Gastrocnemius medialis (tissue), 4 donors: ENCODE results near the gene NACAD. TPM values are rescaled to one million over a fixed set of nuclear protein-coding genes. Genes with fewer than 3 reads are reported as not detected.

ENCODE experiments used
- ATAC-seq, 2 donors: fragments of 150-250 bp; one replicate each; pipeline ENCODE4 v1.9.1; 2016
- DNase-seq, 2 donors: peaks; one replicate each; pipeline ENCODE4 v3.0.0-alpha.2; 2019
- H3K27ac ChIP-seq, 4 donors: fragments of 200-600 bp; sonication (generic); 1 replicate in 1 of 4; 2 replicates in 3 of 4; pipeline ENCODE4 v1.5.1; 2016 to 2018; ENCODE audit warnings: mild to moderate bottlenecking in 2 of 4, moderate library complexity in 1 of 4
- H3K27me3 ChIP-seq, 3 donors: fragments of 200-600 bp; sonication (generic) in 2 of 3; 1 replicate in 1 of 3; 2 replicates in 2 of 3; pipeline versions ENCODE4 v1.5.1 to v1.6.0; 2016 to 2019; ENCODE audit warnings: mild to moderate bottlenecking in 1 of 3, moderate library complexity in 1 of 3
- H3K36me3 ChIP-seq, 2 donors: fragments of 200-600 bp; sonication (generic) in 1 of 2; one replicate each; pipeline ENCODE4 v1.5.1; 2017 to 2018
- H3K4me1 ChIP-seq, 2 donors: fragments of 200-600 bp; sonication (generic) in 1 of 2; one replicate each; pipeline ENCODE4 v1.5.1; 2016 to 2017; ENCODE audit warnings: mild to moderate bottlenecking in 2 of 2
- H3K4me3 ChIP-seq, 4 donors: fragments of 200-600 bp; sonication (generic) in 3 of 4; 1 replicate in 1 of 4; 2 replicates in 3 of 4; pipeline ENCODE4 v1.5.1; 2016 to 2019; ENCODE audit warnings: mild to moderate bottlenecking in 2 of 4
- H3K9me3 ChIP-seq, 3 donors: fragments of 200-600 bp; sonication (generic) in 2 of 3; 1 replicate in 1 of 3; 2 replicates in 2 of 3; pipeline ENCODE4 v1.5.1; 2016 to 2019
- POLR2A ChIP-seq, 2 donors: fragments of 450-650 bp; IDR thresholded peaks; one replicate each; pipeline ENCODE4 v1.6.1; 2017; ENCODE audit warnings: antibody characterized with exemption in 2 of 2, mild to moderate bottlenecking in 2 of 2, moderate library complexity in 2 of 2
- in situ Hi-C, 4 donors: fragments of 200-750 bp; cut with MboI; loops; one replicate each; pipeline versions ENCODE4 v1.15.0 to v1.8.0; 2017; ENCODE audit warnings: low sequenced_read_pairs in 4 of 4
- intact Hi-C: fragments of 100-400 bp; cut with DNase I; formaldehyde crosslinking; loops from one replicate; pipeline ENCODE4 v1.15.1; 2023; ENCODE audit warnings: low total_unique reads
- total RNA-seq, 4 donors: library from RNA; depleted of rRNA; stranded (reverse); fragments of >200 nt; gene quantifications; one replicate each; pipeline versions ENCODE4 v1.1.0 to v1.2.3, GENCODE V29; 2016
- TF ChIP-seq, protein P1 (sequence below), 5 experiments: fragments of 450-650 bp in 3 of 5; fragments of 200-600 bp in 2 of 5; sonication (generic) in 2 of 5; IDR thresholded peaks in 4 of 5; conservative IDR thresholded peaks in 1 of 5; 1 replicate in 4 of 5; 2 replicates in 1 of 5; pipeline ENCODE4 v1.5.1; 2016 to 2019; ENCODE audit warnings: antibody characterized with exemption in 5 of 5, mild to moderate bottlenecking in 3 of 5, moderate library complexity in 3 of 5

NACAD gene
- total RNA-seq, 4 donors from 2014 or later, result 0.46 to 1.5 (median 1.1) TPM

DNA sequence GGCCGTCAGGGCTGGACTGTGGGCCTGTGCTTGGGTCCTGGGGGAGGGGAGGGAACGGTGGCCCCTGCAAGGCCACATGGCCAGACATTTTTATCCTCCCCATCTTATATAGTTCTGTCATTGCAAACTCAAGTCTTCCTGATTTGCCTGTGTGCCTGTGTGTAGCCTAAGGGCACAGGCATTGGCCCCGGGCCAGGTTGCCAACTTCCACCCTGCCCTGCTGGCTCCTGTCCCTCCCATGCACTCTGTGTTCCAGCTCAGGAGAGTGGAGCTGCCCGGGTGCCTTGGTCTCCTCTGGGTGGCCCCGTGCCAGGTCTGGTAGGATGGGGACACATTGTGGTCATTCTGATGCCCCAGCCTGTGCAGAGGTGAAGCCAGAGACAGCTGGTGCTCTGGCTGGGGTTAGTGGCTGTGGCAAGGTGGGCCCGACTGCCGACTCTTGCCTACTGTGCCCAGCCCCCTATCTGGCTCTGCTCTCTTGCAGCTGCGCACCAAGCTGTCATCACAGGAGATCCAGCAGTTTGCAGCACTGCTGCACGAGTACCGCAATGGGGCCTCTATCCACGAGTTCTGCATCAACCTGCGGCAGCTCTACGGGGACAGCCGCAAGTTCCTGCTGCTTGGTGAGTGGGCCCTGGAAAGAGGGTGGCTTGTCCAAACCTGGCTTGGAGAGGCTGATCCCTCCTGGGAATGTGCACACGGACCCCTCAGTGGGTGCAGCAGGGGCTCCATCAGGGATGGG is 14.8 kb downstream of the NACAD start:
- Histone ChIP-seq H3K27me3 (no peaks in the 10 kb centered on the region), H3K27ac (no peak overlapping the region), H3K9me3 (no peaks in the 10 kb centered on the region), H3K36me3 (peaks cover 0 to 73% of the 10 kb centered on the region in 2 donors), H3K4me1 (no peaks in the 10 kb centered on the region), H3K4me3 (no peak overlapping the region)
- in situ Hi-C loops (no loop called here), intact Hi-C loops (no loop called here)
- DNase-seq (no peak), ATAC-seq (no peak)
- TF ChIP-seq, protein P1, sequence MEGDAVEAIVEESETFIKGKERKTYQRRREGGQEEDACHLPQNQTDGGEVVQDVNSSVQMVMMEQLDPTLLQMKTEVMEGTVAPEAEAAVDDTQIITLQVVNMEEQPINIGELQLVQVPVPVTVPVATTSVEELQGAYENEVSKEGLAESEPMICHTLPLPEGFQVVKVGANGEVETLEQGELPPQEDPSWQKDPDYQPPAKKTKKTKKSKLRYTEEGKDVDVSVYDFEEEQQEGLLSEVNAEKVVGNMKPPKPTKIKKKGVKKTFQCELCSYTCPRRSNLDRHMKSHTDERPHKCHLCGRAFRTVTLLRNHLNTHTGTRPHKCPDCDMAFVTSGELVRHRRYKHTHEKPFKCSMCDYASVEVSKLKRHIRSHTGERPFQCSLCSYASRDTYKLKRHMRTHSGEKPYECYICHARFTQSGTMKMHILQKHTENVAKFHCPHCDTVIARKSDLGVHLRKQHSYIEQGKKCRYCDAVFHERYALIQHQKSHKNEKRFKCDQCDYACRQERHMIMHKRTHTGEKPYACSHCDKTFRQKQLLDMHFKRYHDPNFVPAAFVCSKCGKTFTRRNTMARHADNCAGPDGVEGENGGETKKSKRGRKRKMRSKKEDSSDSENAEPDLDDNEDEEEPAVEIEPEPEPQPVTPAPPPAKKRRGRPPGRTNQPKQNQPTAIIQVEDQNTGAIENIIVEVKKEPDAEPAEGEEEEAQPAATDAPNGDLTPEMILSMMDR (IDR thresholded peaks at IDR 0.05 in 4 of 5, conservative IDR thresholded peaks at IDR 0.05 in 1 of 5), result no peak
- no peak for TF ChIP-seq POLR2A (IDR thresholded peaks at IDR 0.05)

DNA sequence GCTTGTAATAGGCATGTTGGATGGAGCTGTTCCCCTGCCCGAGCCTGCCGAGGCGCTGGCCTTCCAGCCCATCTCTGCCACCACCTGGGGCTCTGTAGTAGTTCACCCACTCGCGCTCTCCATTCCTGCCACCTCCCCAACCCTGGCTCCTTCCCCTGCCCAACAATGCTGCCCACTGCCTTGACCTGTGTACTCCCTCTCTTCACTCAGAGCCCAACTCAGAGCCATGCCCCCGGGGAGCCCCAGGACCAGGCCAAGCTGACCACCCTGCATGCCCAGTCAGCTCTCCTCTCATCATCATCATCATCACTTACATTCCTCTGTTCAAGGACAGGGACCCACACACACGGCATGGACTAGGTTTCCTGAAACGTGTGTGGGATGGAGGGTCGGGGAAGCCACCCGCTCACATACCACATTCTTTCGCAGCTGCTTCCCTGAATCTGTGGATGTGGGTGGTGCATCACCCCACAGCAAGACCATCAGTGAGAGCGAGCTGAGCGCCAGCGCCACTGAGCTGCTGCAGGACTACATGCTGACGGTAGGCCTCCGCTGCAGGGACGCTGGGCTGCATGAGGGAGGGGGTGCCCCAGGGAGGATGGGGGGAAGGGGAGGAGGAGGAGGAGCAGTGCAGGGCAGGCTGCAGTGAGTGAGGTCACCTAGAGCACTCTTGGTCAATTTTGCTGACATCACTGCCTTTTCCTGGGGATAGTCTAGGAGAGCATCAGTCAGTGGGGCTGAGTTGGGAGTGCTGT is 15.6 kb downstream of the NACAD start:
- H3K36me3 ChIP-seq, result peaks cover 0 to 80% of the 10 kb centered on the region in 2 donors
- no peak for TF ChIP-seq POLR2A (IDR thresholded peaks at IDR 0.05)
- TF ChIP-seq, protein P1 (IDR thresholded peaks at IDR 0.05 in 4 of 5, conservative IDR thresholded peaks at IDR 0.05 in 1 of 5), result no peak
- no peak overlapping the region for H3K27ac ChIP-seq
- no peak for ATAC-seq
- DNase-seq, result no peak
- H3K9me3 ChIP-seq, result no peaks in the 10 kb centered on the region
- no peaks in the 10 kb centered on the region for H3K4me1 ChIP-seq
- in situ Hi-C loops, result no loop called here
- no peaks in the 10 kb centered on the region for H3K27me3 ChIP-seq
- intact Hi-C loops, result no loop called here
- H3K4me3 ChIP-seq, result no peak overlapping the region

DNA sequence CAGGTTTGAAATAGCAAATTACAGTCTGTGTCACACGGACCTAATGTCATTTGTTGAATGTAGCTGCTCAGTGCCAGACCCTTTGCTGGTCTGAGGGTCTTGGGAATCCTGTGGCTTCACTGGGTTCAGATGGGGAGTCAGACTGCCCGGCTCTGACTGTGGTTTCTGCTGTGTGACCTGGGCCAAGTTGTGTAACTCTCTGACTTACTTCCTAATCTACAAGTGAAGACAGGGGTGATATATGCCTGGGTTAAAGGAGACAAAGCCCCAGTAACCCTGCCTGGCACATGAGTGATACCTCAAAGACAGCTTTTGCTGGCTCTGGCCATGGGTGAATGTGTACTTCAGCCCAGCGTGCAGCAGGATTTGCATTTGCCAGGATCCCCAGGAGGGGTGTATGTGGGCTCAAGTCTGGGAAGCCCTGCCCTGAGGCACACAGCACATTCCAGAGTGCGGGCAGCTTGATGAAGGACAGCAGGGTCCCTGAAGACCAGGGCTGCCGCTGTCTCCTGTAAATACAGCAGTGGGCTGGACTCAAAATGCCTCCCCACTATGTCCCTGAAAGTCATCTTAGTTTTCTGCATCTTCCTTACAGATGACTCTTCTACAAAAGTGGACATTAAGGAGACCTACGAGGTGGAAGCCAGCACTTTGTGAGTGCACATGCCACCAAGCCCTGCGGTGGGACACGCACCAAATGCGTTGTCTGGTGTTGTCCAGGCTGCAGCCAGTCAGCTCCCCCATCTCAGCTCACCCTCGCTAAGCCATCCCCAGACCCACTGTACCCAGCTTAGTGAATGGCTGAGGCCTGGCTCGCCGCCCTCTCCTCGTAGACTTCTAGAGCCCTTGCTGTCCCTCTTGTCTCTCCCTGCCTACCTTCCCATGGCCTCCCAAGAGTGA is 16.4 kb downstream of the NACAD start:
- intact Hi-C loops, result no loop called here
- Histone ChIP-seq H3K4me3 (no peak overlapping the region), H3K27ac (no peak overlapping the region), H3K27me3 (no peaks in the 10 kb centered on the region), H3K9me3 (no peaks in the 10 kb centered on the region), H3K36me3 (peaks cover 0 to 86% of the 10 kb centered on the region in 2 donors), H3K4me1 (no peaks in the 10 kb centered on the region)
- no peak for ATAC-seq
- DNase-seq, result no peak
- no peak for TF ChIP-seq POLR2A (IDR thresholded peaks at IDR 0.05)
- TF ChIP-seq, protein P1 (IDR thresholded peaks at IDR 0.05 in 4 of 5, conservative IDR thresholded peaks at IDR 0.05 in 1 of 5), result no peak
- in situ Hi-C loops, result no loop called here

DNA sequence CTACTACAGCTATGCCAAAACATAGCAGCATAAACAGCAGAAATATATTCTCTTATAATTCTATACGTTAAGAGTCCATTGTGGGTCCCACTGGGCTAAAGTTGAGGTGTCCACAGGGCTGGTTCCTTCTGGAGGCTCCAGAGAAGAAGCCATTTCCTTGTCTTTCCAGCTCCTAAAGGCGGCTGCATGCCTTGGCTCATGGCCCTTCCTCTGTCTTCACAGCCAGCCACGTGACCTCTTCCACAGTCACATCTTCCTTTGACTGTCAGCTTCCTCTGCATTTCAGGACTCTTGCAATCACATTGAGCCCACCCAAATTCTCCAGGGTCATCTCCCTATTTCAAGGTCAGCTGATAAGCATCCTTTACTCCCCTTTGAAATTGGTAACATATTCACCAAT is 17.2 kb downstream of the NACAD start:
- TF ChIP-seq, protein P1 (IDR thresholded peaks at IDR 0.05 in 4 of 5, conservative IDR thresholded peaks at IDR 0.05 in 1 of 5), result no peak
- no peak for TF ChIP-seq POLR2A (IDR thresholded peaks at IDR 0.05)
- in situ Hi-C loops, result no loop called here
- Histone ChIP-seq H3K36me3 (peaks cover 0 to 78% of the 10 kb centered on the region in 2 donors), H3K4me1 (no peaks in the 10 kb centered on the region), H3K27ac (no peak overlapping the region), H3K9me3 (no peaks in the 10 kb centered on the region), H3K27me3 (no peaks in the 10 kb centered on the region), H3K4me3 (no peak overlapping the region)
- DNase-seq (no peak), ATAC-seq (no peak)
- intact Hi-C loops, result no loop called here
